ENCODE measurements around the gene PEX11B. TPM values are rescaled to one million over a fixed set of nuclear protein-coding genes. Genes with fewer than 3 reads are reported as not detected.

The PEX11B gene
- total and polyA plus RNA-seq, 2 donors (not counting 3 experiments of a cell fraction or from before 2014, with no cell fraction given) = 30.5 to 42.5 TPM

- Histone ChIP-seq H3K9me1 (replicated peaks; ENCODE audit: control insufficient read depth, extremely low read depth, insufficient read depth, low read length) (no peaks in the 10 kb centered on the region), H3K36me3 (ENCODE audit: control insufficient read depth in 2 of 2, extremely low read depth in 1 of 2, insufficient read depth in 2 of 2, low read length in 2 of 2) (no peaks in the 10 kb centered on the region), H4K20me1 (replicated peaks; ENCODE audit: control insufficient read depth, extremely low read depth, insufficient read depth, low read length) (no peaks in the 10 kb centered on the region), H3K9me3 (replicated peaks; ENCODE audit: control insufficient read depth, insufficient read depth, low read length) (no peaks in the 10 kb centered on the region), H3K4me2 (ENCODE audit: insufficient read depth, low read length) (no peak overlapping the region), H3K4me1 (ENCODE audit: control insufficient read depth, extremely low read depth, insufficient read depth, low read length) (peaks cover 18% of the 10 kb centered on the region), H3K27ac (ENCODE audit: insufficient read depth, low read depth, low read length) (no peak overlapping the region), H3K4me3 (replicated peaks in 1 of 3; ENCODE audit: insufficient read depth in 1 of 3, low read depth in 1 of 3, low read length in 3 of 3) (no peak overlapping the region), H2AFZ (ENCODE audit: low read depth, low read length) (no peak overlapping the region), H3K9ac (replicated peaks; ENCODE audit: extremely low read depth, insufficient read depth, low read length) (no peak overlapping the region), H3K79me2 (ENCODE audit: control insufficient read depth, insufficient read depth, low read length) (no peaks in the 10 kb centered on the region), H3K27me3 (ENCODE audit: control insufficient read depth in 2 of 2, insufficient read depth in 2 of 2, low read length in 2 of 2) (no peaks in the 10 kb centered on the region)
- DNase-seq (ENCODE audit: low read depth, low spot score) (no peak), FAIRE-seq (no peak)
- no TSS peak for BruUV-seq (replicated peaks)
- intact Hi-C loops (cut with micrococcal nuclease) = no loop called here
- dilution Hi-C loops (cut with MboI; ENCODE audit: extremely low pct_ligation_motif_present, low sequenced_read_pairs) = no loop called here
- TF ChIP-seq JUN (IDR thresholded peaks at IDR 0.05; ENCODE audit: borderline replicate concordance, insufficient read depth, insufficient read length, low read depth) (no peak), POLR2AphosphoS5 (IDR thresholded peaks at IDR 0.05; ENCODE audit: insufficient read depth, low read depth, low read length) (no peak), FOS (IDR thresholded peaks at IDR 0.05; ENCODE audit: borderline replicate concordance, insufficient read depth, low read length) (no peak), GATA2 (IDR thresholded peaks at IDR 0.05; ENCODE audit: insufficient read depth, insufficient read length, low read depth, low read length) (no peak), EZH2 (IDR thresholded peaks at IDR 0.05; ENCODE audit: borderline replicate concordance, low read depth, low read length, severe bottlenecking) (no peak), MAX (IDR thresholded peaks at IDR 0.05; ENCODE audit: insufficient read depth, insufficient read length) (no peak), MYC (IDR thresholded peaks at IDR 0.05; ENCODE audit: low read depth, low read length) (no peak), POLR2A (IDR thresholded peaks at IDR 0.05; ENCODE audit: low read depth, low read length) (no peak), CTCF (IDR thresholded peaks at IDR 0.05; ENCODE audit: extremely low read depth in 1 of 2, insufficient read depth in 1 of 2, low read depth in 1 of 2, low read length in 2 of 2) (no peak)
- CTCF ChIA-PET = interaction anchor here (1.0 to 1.6 kb wide), 3 partner anchors 10 to 122 kb away, joined by 3 to 4 read pairs (median 4); partner anchors contain the start of gene NUDT17
- POLR2A ChIA-PET = no interaction called here
These were observed 48.8 kb upstream of the PEX11B start for GRCh38 chr1:145967288-145967687.

All from endothelial cell of umbilical vein (primary cell).